ENCODE results near the gene DNAJC13.

- TF ChIP-seq POLR2AphosphoS5 (IDR thresholded peaks at IDR 0.05) (no peak), CTCF (IDR thresholded peaks at IDR 0.05) (no peak)
Measured at GRCh38 chr3:132418916-132419315, 1.6 kb downstream of the DNAJC13 start.

All from prostate gland (tissue), 2 donors.